Osteocyte (in vitro differentiated cells): Measurements from ENCODE around the gene GPM6B. TPM values are rescaled to one million over a fixed set of nuclear protein-coding genes. Genes with fewer than 3 reads are reported as not detected.

Experiments used
- DNase-seq: peaks from one replicate; pipeline ENCODE4 v3.0.0; 2021; ENCODE audit warnings: mixed read lengths; ENCODE audit not compliant: unreplicated experiment; ENCODE audit errors: extremely low spot score
- H3K27ac Mint-ChIP-seq: one replicate; pipeline ENCODE4 v1.8.0; 2021; ENCODE audit warnings: mild to moderate bottlenecking, mixed read lengths; ENCODE audit not compliant: unreplicated experiment
- H3K27me3 Mint-ChIP-seq: one replicate; pipeline ENCODE4 v1.8.0; 2021; ENCODE audit warnings: mixed read lengths; ENCODE audit not compliant: unreplicated experiment
- H3K36me3 Mint-ChIP-seq: one replicate; pipeline ENCODE4 v1.8.0; 2021; ENCODE audit warnings: mixed read lengths; ENCODE audit not compliant: unreplicated experiment
- H3K4me1 Mint-ChIP-seq: one replicate; pipeline ENCODE4 v1.8.0; 2021; ENCODE audit warnings: mixed read lengths; ENCODE audit not compliant: unreplicated experiment
- H3K4me3 Mint-ChIP-seq: one replicate; pipeline ENCODE4 v1.8.0; 2021; ENCODE audit warnings: mild to moderate bottlenecking, moderate library complexity, mixed read lengths; ENCODE audit not compliant: unreplicated experiment
- H3K9me3 Mint-ChIP-seq: one replicate; pipeline ENCODE4 v1.8.0; 2021; ENCODE audit warnings: mixed read lengths; ENCODE audit not compliant: unreplicated experiment
- CTCF ChIP-seq: fragments of 200-600 bp; sonication (generic); IDR thresholded peaks from 2 replicates; pipeline ENCODE4 v1.5.0; 2021; ENCODE audit warnings: antibody characterized with exemption, mild to moderate bottlenecking, moderate library complexity
- total RNA-seq: library from RNA; stranded (reverse); gene quantifications from 2 replicates; pipeline ENCODE4 v1.2.1, GENCODE V29; 2021

GPM6B gene
- total RNA-seq, 1 donor from 2014 or later, result 12.0 TPM

- Mint-ChIP-seq H3K4me1 (no peaks in the 10 kb centered on the region), H3K36me3 (no peaks in the 10 kb centered on the region), H3K27ac (no peak overlapping the region)
Observed at GRCh38 chrX:13825178-13825762, 8.4 kb upstream of the GPM6B start.

GRCh38 chrX:13824746-13825145 is 7.9 kb upstream of the GPM6B start:
- no peak overlapping the region for H3K4me3 Mint-ChIP-seq
- no peak overlapping the region for H3K27ac Mint-ChIP-seq
- H3K4me1 Mint-ChIP-seq, result no peaks in the 10 kb centered on the region
- no peak for DNase-seq
- H3K27me3 Mint-ChIP-seq, result no peaks in the 10 kb centered on the region
- H3K36me3 Mint-ChIP-seq, result no peaks in the 10 kb centered on the region
- H3K9me3 Mint-ChIP-seq, result peaks cover 4% of the 10 kb centered on the region
- no peak for TF ChIP-seq CTCF

More at GRCh38 chrX:13825178-13825762, 8.4 kb upstream of the GPM6B start:
- Mint-ChIP-seq H3K9me3 (no peaks in the 10 kb centered on the region), H3K4me3 (no peak overlapping the region), H3K27me3 (no peaks in the 10 kb centered on the region)
- TF ChIP-seq CTCF, result no peak
- DNase-seq, result no peak

- H3K4me3 Mint-ChIP-seq, result no peak overlapping the region
- H3K36me3 Mint-ChIP-seq, result no peaks in the 10 kb centered on the region
- no peaks in the 10 kb centered on the region for H3K4me1 Mint-ChIP-seq
- H3K9me3 Mint-ChIP-seq, result peaks cover 4% of the 10 kb centered on the region
- TF ChIP-seq CTCF, result no peak
- no peak overlapping the region for H3K27ac Mint-ChIP-seq
- peaks cover 4% of the 10 kb centered on the region for H3K27me3 Mint-ChIP-seq
- no peak for DNase-seq
Observed at GRCh38 chrX:13821738-13822137, 4.8 kb upstream of the GPM6B start.

GRCh38 chrX:13816176-13816575 is 717 bp downstream of the GPM6B start:
- no peak for DNase-seq
- Mint-ChIP-seq H3K27me3 (peaks cover 21% of the 10 kb centered on the region), H3K9me3 (peaks cover 4% of the 10 kb centered on the region), H3K4me1 (no peaks in the 10 kb centered on the region), H3K36me3 (no peaks in the 10 kb centered on the region), H3K27ac (no peak overlapping the region), H3K4me3 (no peak overlapping the region)
- no peak for TF ChIP-seq CTCF

- no peak for TF ChIP-seq CTCF
- peaks cover 21% of the 10 kb centered on the region for H3K27me3 Mint-ChIP-seq
- H3K4me3 Mint-ChIP-seq, result no peak overlapping the region
- no peaks in the 10 kb centered on the region for H3K36me3 Mint-ChIP-seq
- no peak overlapping the region for H3K27ac Mint-ChIP-seq
- DNase-seq, result no peak
- H3K4me1 Mint-ChIP-seq, result no peaks in the 10 kb centered on the region
- H3K9me3 Mint-ChIP-seq, result peaks cover 4% of the 10 kb centered on the region
Observed at GRCh38 chrX:13815664-13816063, 1.2 kb downstream of the GPM6B start.
